DND-41 (cell line): ENCODE measurements around the gene DACT3.

Experiments used
- CTCF ChIP-seq: IDR thresholded peaks from 2 replicates; pipeline ENCODE4 v1.5.1; 2012; ENCODE audit warnings: borderline replicate concordance, low read length, moderate library complexity, mild to moderate bottlenecking; ENCODE audit not compliant: poor library complexity, severe bottlenecking; ENCODE audit errors: extremely low read depth
- EZH2 ChIP-seq: IDR thresholded peaks from 3 replicates; pipeline ENCODE4 v1.6.1; 2012; ENCODE audit warnings: borderline replicate concordance, low read depth, mild to moderate bottlenecking, moderate library complexity, low read length, inconsistent platforms; ENCODE audit not compliant: severe bottlenecking

- TF ChIP-seq CTCF (no peak), EZH2 (no peak)
Measured at GRCh38 chr19:46611776-46612175, 49.2 kb downstream of the DACT3 start.
